Measurements from ENCODE around the gene TBC1D14.
"Not testable (repeated sequence)": the region's sequence is repeated elsewhere in the genome, so short reads cannot be mapped to it uniquely, and the experiment has no call there.

The TBC1D14 gene

DNA sequence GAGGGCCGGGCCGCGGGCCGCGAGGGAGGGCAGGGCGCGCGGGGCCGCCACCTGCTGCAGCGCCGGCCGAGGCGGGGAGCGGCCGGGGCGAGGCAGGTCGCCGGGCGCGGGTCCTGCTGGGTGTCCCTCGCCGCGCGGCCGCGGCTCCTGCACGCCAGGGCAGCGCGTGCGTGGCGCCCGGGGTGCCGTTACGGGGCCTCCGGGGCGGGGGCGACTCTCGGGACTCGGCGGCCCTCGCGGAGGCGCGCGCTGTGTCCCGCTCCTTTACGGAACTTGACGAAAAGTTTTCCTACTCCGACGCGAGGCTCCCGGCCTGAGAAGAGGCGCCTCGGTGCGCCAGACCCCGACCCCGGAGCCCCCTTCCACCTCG is 329 bp downstream of the TBC1D14 start:
- Histone ChIP-seq H3K36me3 (ENCODE audit: control insufficient read depth in 2 of 2, insufficient read depth in 2 of 2, low read length in 2 of 2) (no peaks in the 10 kb centered on the region), H3K27ac (ENCODE audit: low read depth in 2 of 2, low read length in 2 of 2) (peak overlapping the region; percentile 78 to 94), H3K4me3 (ENCODE audit: low read length in 2 of 2) (peak overlapping the region; percentile 80), H3K9me3 (ENCODE audit: control insufficient read depth in 2 of 2, low read length in 2 of 2) (no peaks in the 10 kb centered on the region), H3K4me1 (ENCODE audit: control insufficient read depth in 2 of 2, insufficient read depth in 2 of 2, low read length in 2 of 2) (peaks cover 23 to 27% of the 10 kb centered on the region in 2 donors), H3K27me3 (ENCODE audit: control insufficient read depth in 2 of 2, insufficient read depth in 2 of 2, low read length in 2 of 2) (no peaks in the 10 kb centered on the region), H3K9ac (ENCODE audit: low read depth in 1 of 2, low read length in 2 of 2) (peak overlapping the region; percentile 69 to 79)

DNA sequence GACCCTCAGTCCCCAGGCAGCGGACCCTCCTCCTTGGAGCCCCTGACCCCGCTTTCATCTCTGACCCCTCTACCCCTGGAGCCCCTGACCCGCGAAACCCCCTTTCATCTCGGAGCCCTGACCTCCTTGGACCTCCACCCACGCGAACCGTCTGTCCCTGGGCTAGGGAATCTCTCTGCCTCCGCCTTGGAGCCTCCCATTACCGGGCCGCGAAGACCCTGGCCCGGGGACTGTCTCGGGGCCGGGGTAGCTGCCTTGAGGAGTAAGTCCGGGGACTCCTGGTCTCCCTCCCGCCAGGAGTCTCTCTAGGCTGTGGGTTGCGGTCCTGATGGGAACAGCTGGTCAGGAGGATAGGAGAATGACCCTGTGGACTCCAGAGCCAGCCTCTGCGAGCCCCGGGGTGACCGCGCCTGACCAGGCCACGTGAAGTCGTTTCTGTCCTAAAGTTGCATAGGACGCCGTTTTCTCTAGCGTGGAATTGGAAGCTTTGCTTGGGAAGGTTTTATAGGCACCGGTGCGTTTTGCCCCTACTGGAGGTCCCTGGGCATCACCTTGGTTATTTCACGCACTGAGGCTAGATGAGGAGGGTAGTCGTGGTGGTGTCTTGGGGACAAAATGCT is 824 bp downstream of the TBC1D14 start:
- H3K9ac ChIP-seq (ENCODE audit: low read depth in 1 of 2, low read length in 2 of 2) = peak overlapping the region; percentile 69 to 79
- no peaks in the 10 kb centered on the region for H3K36me3 ChIP-seq (ENCODE audit: control insufficient read depth in 2 of 2, insufficient read depth in 2 of 2, low read length in 2 of 2)
- no peaks in the 10 kb centered on the region for H3K9me3 ChIP-seq (ENCODE audit: control insufficient read depth in 2 of 2, low read length in 2 of 2)
- peak overlapping the region; percentile 78 to 94 for H3K27ac ChIP-seq (ENCODE audit: low read depth in 2 of 2, low read length in 2 of 2)
- peak overlapping the region; percentile 80 for H3K4me3 ChIP-seq (ENCODE audit: low read length in 2 of 2)
- no peaks in the 10 kb centered on the region for H3K27me3 ChIP-seq (ENCODE audit: control insufficient read depth in 2 of 2, insufficient read depth in 2 of 2, low read length in 2 of 2)
- peaks cover 28 to 32% of the 10 kb centered on the region in 2 donors for H3K4me1 ChIP-seq (ENCODE audit: control insufficient read depth in 2 of 2, insufficient read depth in 2 of 2, low read length in 2 of 2)

GRCh38 chr4:6910960-6911874 is 1.6 kb downstream of the TBC1D14 start:
- no peaks in the 10 kb centered on the region for H3K27me3 ChIP-seq (ENCODE audit: control insufficient read depth in 2 of 2, insufficient read depth in 2 of 2, low read length in 2 of 2)
- H3K4me3 ChIP-seq (ENCODE audit: low read length in 2 of 2) = peak overlapping the region; percentile 80
- H3K36me3 ChIP-seq (ENCODE audit: control insufficient read depth in 2 of 2, insufficient read depth in 2 of 2, low read length in 2 of 2) = no peaks in the 10 kb centered on the region
- H3K9me3 ChIP-seq (ENCODE audit: control insufficient read depth in 2 of 2, low read length in 2 of 2) = no peaks in the 10 kb centered on the region
- peaks cover 36 to 38% of the 10 kb centered on the region in 2 donors for H3K4me1 ChIP-seq (ENCODE audit: control insufficient read depth in 2 of 2, insufficient read depth in 2 of 2, low read length in 2 of 2)
- peak overlapping the region; percentile 69 to 79 for H3K9ac ChIP-seq (ENCODE audit: low read depth in 1 of 2, low read length in 2 of 2)
- H3K27ac ChIP-seq (ENCODE audit: low read depth in 2 of 2, low read length in 2 of 2) = peak overlapping the region; percentile 78 to 94

DNA sequence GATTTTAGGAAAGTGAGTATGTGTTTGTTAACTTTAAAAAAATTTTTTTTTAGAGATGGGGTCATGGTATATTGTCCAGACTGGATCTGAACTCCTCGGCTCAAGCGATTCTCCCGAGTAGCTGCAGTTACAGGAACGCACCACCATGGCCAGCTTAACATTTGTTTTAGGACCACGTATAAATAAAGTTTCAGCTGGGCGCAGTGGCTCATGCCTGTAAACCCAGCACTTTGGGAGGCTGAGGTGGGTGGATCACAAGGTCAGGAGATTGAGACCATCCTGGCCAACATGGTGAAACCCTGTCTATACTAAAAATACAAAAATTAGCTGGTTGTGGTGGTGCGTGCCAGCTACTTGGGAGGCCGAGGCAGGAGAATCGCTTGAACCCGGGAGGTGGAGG is 2.3 kb downstream of the TBC1D14 start:
- peak overlapping the region in 1 of 2 donors; percentile 80 for H3K4me3 ChIP-seq (ENCODE audit: low read length in 2 of 2)
- not testable (repeated sequence) for H3K27me3 ChIP-seq (ENCODE audit: control insufficient read depth in 2 of 2, insufficient read depth in 2 of 2, low read length in 2 of 2); H3K36me3 ChIP-seq (ENCODE audit: control insufficient read depth in 2 of 2, insufficient read depth in 2 of 2, low read length in 2 of 2); H3K27ac ChIP-seq (ENCODE audit: low read depth in 2 of 2, low read length in 2 of 2); H3K9me3 ChIP-seq (ENCODE audit: control insufficient read depth in 2 of 2, low read length in 2 of 2)
- peak overlapping the region in 1 of 2 donors; percentile 69 for H3K9ac ChIP-seq (ENCODE audit: low read depth in 1 of 2, low read length in 2 of 2)
- H3K4me1 ChIP-seq (ENCODE audit: control insufficient read depth in 2 of 2, insufficient read depth in 2 of 2, low read length in 2 of 2) = peaks cover 43 to 45% of the 10 kb centered on the region in 2 donors

DNA sequence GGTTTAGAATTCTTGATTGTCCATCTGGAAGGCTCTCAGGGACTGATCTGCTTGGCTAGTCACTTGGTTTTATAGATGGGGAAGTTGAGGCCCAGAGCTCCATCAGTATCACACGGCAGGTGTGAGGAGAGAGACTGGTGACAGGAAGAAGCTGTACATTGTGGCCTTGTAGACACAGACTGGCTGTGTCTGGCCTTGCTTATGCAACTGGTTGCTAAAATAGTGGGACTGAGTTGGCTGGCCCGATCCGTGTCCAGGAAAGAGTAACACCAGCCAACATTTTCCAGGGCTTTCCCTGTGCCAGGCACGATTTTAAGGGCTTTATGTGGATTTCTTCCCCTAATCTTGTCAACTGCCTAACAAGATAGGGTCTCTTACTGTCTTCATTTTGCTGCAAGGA is 2.8 kb downstream of the TBC1D14 start:
- Histone ChIP-seq H3K27ac (ENCODE audit: low read depth in 2 of 2, low read length in 2 of 2) (peak overlapping the region in 1 of 2 donors; percentile 6), H3K27me3 (ENCODE audit: control insufficient read depth in 2 of 2, insufficient read depth in 2 of 2, low read length in 2 of 2) (no peaks in the 10 kb centered on the region), H3K9me3 (ENCODE audit: control insufficient read depth in 2 of 2, low read length in 2 of 2) (no peaks in the 10 kb centered on the region), H3K36me3 (ENCODE audit: control insufficient read depth in 2 of 2, insufficient read depth in 2 of 2, low read length in 2 of 2) (no peaks in the 10 kb centered on the region), H3K4me1 (ENCODE audit: control insufficient read depth in 2 of 2, insufficient read depth in 2 of 2, low read length in 2 of 2) (peaks cover 48 to 50% of the 10 kb centered on the region in 2 donors), H3K9ac (ENCODE audit: low read depth in 1 of 2, low read length in 2 of 2) (no peak overlapping the region), H3K4me3 (ENCODE audit: low read length in 2 of 2) (no peak overlapping the region)

DNA sequence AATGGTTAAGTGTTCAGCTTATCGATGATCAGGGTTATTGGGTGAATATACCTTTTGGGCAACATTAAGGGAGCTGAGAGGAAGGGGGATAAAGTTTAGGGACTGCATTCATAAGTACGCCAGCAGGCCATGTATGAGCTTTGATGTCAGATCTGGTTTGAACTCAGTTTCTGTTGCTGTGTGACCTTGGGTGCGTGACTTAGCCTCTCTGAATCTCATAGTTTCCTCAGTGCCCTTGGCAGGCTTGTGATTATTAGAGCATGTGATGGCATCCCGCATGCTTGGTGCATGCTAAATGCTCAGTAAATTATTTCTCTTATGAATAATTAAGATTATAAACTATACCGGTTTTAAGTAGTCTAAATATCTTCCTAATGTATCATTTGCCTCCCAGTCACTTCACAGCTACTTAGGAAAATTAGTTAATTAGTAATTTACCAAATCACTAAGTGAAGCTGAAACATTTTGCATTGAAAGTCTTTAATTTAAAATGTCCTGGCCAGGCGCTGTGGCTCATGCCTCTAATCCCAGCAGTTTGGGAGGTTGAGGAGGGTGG is 3.8 kb downstream of the TBC1D14 start:
- H3K27me3 ChIP-seq (ENCODE audit: control insufficient read depth in 2 of 2, insufficient read depth in 2 of 2, low read length in 2 of 2) = no peaks in the 10 kb centered on the region
- H3K36me3 ChIP-seq (ENCODE audit: control insufficient read depth in 2 of 2, insufficient read depth in 2 of 2, low read length in 2 of 2) = no peaks in the 10 kb centered on the region
- no peaks in the 10 kb centered on the region for H3K9me3 ChIP-seq (ENCODE audit: control insufficient read depth in 2 of 2, low read length in 2 of 2)
- H3K4me3 ChIP-seq (ENCODE audit: low read length in 2 of 2) = no peak overlapping the region
- no peak overlapping the region for H3K27ac ChIP-seq (ENCODE audit: low read depth in 2 of 2, low read length in 2 of 2)
- H3K4me1 ChIP-seq (ENCODE audit: control insufficient read depth in 2 of 2, insufficient read depth in 2 of 2, low read length in 2 of 2) = peaks cover 49 to 53% of the 10 kb centered on the region in 2 donors
- no peak overlapping the region for H3K9ac ChIP-seq (ENCODE audit: low read depth in 1 of 2, low read length in 2 of 2)

- Histone ChIP-seq H3K9me3 (ENCODE audit: control insufficient read depth in 2 of 2, low read length in 2 of 2) (no peaks in the 10 kb centered on the region), H3K4me3 (ENCODE audit: low read length in 2 of 2) (no peak overlapping the region), H3K27me3 (ENCODE audit: control insufficient read depth in 2 of 2, insufficient read depth in 2 of 2, low read length in 2 of 2) (no peaks in the 10 kb centered on the region), H3K36me3 (ENCODE audit: control insufficient read depth in 2 of 2, insufficient read depth in 2 of 2, low read length in 2 of 2) (no peaks in the 10 kb centered on the region), H3K4me1 (ENCODE audit: control insufficient read depth in 2 of 2, insufficient read depth in 2 of 2, low read length in 2 of 2) (peaks cover 50 to 52% of the 10 kb centered on the region in 2 donors), H3K27ac (ENCODE audit: low read depth in 2 of 2, low read length in 2 of 2) (no peak overlapping the region), H3K9ac (ENCODE audit: low read depth in 1 of 2, low read length in 2 of 2) (peak overlapping the region in 1 of 2 donors; percentile 23)
Measured at GRCh38 chr4:6914448-6914847, 4.8 kb downstream of the TBC1D14 start.

DNA sequence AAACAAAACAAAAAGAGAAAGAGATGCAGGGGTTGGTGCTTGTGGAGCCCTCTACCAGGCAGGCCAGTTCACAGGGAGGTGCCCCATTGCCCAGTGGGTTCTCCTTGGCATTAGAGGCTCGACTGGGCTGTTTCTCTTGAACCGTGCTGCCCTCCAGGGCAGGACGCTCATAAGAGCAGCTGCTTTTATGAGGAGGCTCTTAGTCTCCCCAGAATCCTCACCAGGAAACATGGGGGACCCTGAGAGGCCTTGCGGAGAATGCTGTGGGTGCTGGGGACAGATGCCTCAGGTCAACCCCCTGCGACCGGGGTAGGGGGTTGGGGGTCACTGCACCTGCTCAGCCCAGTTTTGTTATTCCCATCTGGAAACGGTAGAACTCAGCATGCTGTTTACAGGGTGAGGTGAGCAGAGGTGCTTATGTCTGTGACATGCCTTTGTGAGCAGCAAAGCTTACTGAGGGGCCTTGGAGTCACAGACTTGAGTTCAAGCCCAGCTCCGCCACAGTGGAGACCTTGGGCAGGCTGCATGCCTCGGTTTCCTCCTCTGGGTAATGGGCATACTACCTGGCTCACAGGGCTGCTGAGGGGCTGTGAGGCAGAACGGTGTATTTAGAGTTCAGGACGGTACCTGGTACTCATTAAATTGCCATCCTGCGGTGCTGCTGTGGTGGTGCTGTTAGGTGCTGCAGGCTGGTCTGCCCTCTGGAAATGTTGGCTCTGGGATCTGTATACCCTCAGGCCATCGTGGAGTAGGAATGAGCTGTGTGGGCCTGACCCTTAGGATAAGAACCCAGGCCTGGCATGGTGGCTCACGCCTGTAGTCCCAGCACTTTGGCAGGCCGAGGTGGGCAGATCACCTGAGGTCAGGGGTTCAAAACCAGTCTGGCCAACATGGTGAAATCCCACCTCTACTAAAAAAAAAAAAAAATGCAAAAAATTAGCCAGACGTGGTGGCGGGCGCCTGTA is 5.7 kb downstream of the TBC1D14 start:
- H3K36me3 ChIP-seq (ENCODE audit: control insufficient read depth in 2 of 2, insufficient read depth in 2 of 2, low read length in 2 of 2) = no peaks in the 10 kb centered on the region
- peak overlapping the region; percentile 9 to 32 for H3K9ac ChIP-seq (ENCODE audit: low read depth in 1 of 2, low read length in 2 of 2)
- no peak overlapping the region for H3K4me3 ChIP-seq (ENCODE audit: low read length in 2 of 2)
- H3K27me3 ChIP-seq (ENCODE audit: control insufficient read depth in 2 of 2, insufficient read depth in 2 of 2, low read length in 2 of 2) = no peaks in the 10 kb centered on the region
- H3K4me1 ChIP-seq (ENCODE audit: control insufficient read depth in 2 of 2, insufficient read depth in 2 of 2, low read length in 2 of 2) = peaks cover 51 to 52% of the 10 kb centered on the region in 2 donors
- H3K27ac ChIP-seq (ENCODE audit: low read depth in 2 of 2, low read length in 2 of 2) = peak overlapping the region; percentile 95 to 96
- H3K9me3 ChIP-seq (ENCODE audit: control insufficient read depth in 2 of 2, low read length in 2 of 2) = no peaks in the 10 kb centered on the region

- H3K27me3 ChIP-seq (ENCODE audit: control insufficient read depth in 2 of 2, insufficient read depth in 2 of 2, low read length in 2 of 2) = no peaks in the 10 kb centered on the region
- H3K4me1 ChIP-seq (ENCODE audit: control insufficient read depth in 2 of 2, insufficient read depth in 2 of 2, low read length in 2 of 2) = peaks cover 43 to 49% of the 10 kb centered on the region in 2 donors
- no peaks in the 10 kb centered on the region for H3K36me3 ChIP-seq (ENCODE audit: control insufficient read depth in 2 of 2, insufficient read depth in 2 of 2, low read length in 2 of 2)
- H3K4me3 ChIP-seq (ENCODE audit: low read length in 2 of 2) = peak overlapping the region; percentile 38 to 58
- H3K9me3 ChIP-seq (ENCODE audit: control insufficient read depth in 2 of 2, low read length in 2 of 2) = no peaks in the 10 kb centered on the region
- peak overlapping the region; percentile 95 to 96 for H3K27ac ChIP-seq (ENCODE audit: low read depth in 2 of 2, low read length in 2 of 2)
- peak overlapping the region; percentile 63 to 72 for H3K9ac ChIP-seq (ENCODE audit: low read depth in 1 of 2, low read length in 2 of 2)
Measured at GRCh38 chr4:6916069-6916586, 6.5 kb downstream of the TBC1D14 start.

Data from mucosa of rectum (tissue), 2 donors.